Thyroid gland (tissue), 4 donors: Measurements from ENCODE around the gene ZNF678.

Source experiments
- POLR2A ChIP-seq, 2 donors: fragments of 450-650 bp; IDR thresholded peaks; one replicate each; pipeline ENCODE4 v1.6.1; 2017; ENCODE audit warnings: antibody characterized with exemption in 2 of 2, mild to moderate bottlenecking in 2 of 2, moderate library complexity in 1 of 2
- TF ChIP-seq, protein P1 (sequence below), 6 experiments: fragments of 200-600 bp in 3 of 6; fragments of 450-650 bp in 3 of 6; sonication (generic) in 3 of 6; IDR thresholded peaks; one replicate each; pipeline ENCODE4 v1.5.1; 2016 to 2019; ENCODE audit warnings: antibody characterized with exemption in 6 of 6, mild to moderate bottlenecking in 2 of 6, inconsistent platforms in 1 of 6, moderate library complexity in 1 of 6

- TF ChIP-seq, protein P1, sequence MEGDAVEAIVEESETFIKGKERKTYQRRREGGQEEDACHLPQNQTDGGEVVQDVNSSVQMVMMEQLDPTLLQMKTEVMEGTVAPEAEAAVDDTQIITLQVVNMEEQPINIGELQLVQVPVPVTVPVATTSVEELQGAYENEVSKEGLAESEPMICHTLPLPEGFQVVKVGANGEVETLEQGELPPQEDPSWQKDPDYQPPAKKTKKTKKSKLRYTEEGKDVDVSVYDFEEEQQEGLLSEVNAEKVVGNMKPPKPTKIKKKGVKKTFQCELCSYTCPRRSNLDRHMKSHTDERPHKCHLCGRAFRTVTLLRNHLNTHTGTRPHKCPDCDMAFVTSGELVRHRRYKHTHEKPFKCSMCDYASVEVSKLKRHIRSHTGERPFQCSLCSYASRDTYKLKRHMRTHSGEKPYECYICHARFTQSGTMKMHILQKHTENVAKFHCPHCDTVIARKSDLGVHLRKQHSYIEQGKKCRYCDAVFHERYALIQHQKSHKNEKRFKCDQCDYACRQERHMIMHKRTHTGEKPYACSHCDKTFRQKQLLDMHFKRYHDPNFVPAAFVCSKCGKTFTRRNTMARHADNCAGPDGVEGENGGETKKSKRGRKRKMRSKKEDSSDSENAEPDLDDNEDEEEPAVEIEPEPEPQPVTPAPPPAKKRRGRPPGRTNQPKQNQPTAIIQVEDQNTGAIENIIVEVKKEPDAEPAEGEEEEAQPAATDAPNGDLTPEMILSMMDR (IDR thresholded peaks at IDR 0.05), result no peak
- TF ChIP-seq POLR2A (IDR thresholded peaks at IDR 0.05), result no peak
Observed at GRCh38 chr1:227518876-227519275, 44.5 kb upstream of the ZNF678 start.
